RWPE1 (cell line): ENCODE results near the gene ZMIZ1.
A peak's percentile ranks its signal among the peaks of the same experiment; 100 is the strongest.

Experiments
- CTCF ChIA-PET: fragments of 350-600 bp; sonication (Branson Sonifier 250); formaldehyde crosslinking; extraction: SDS; loops from one replicate; lab custom pipeline; 2021; lab: Yijun Ruan, JAX
- POLR2A ChIA-PET: fragments of 400-600 bp; formaldehyde crosslinking; extraction: SDS; loops from one replicate; lab custom pipeline; 2020; ENCODE audit warnings: antibody characterized with exemption; ENCODE audit not compliant: low non-redundant PET; lab: Yijun Ruan, JAX
- DNase-seq: peaks from one replicate; pipeline ENCODE4 v3.0.0; 2012; ENCODE audit warnings: low spot score
- H3K27ac ChIP-seq: fragments of 450-650 bp; 2 replicates; pipeline ENCODE4 v1.5.1; 2017
- TF ChIP-seq, protein P1 (sequence below): fragments of 450-650 bp; conservative IDR thresholded peaks from 2 replicates; pipeline ENCODE4 v1.5.1; 2017; ENCODE audit warnings: low read depth, mild to moderate bottlenecking

The ZMIZ1 gene

DNA sequence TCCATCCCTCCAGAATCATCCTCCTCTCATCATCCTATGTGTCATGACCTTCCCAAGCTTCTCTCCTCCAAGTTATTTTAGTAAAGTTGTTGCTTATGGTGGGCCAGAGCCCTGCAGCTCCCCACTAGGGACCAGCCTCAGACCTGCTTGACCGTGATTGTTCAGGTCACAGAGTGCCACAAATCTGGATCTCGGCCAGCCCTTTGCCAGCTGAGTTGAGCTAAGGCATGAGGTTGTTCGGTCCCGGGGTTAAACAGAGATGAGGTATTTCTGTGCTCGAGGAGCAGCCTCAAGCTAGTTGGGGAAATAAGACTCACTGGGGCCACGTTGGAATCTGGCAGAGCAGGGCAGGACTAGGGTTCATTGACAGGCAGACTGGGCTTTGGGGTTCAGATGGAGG, 212.2 kb downstream of the ZMIZ1 start:
- POLR2A ChIA-PET: no interaction called here
- H3K27ac ChIP-seq: peak overlapping the region; percentile 20; the same call in 1 of the 2 replicates

DNA sequence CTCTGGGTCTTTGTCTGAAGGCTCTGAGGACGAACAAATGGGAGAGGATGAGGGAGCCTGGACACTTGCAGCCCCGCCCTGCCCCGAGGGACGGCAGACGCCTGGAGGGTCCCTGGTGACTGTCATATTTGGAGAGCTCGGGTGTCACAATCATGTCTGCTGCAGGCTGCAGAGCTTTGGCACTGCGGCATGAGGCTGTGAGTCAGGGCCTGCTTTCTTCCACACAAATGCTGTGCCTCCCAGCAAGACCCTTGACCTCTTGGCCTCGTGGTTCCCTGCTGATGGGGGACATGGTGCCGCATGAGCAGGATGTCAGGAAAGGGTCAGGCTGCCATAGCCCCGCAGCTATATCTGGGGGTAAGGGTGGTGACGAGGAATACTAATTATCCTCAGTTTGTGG, 213.6 kb downstream of the ZMIZ1 start:
- H3K27ac ChIP-seq: peak overlapping the region; percentile 12; the same call in 1 of the 2 replicates
- no peak for DNase-seq
- ChIA-PET POLR2A (no interaction called here), CTCF (no interaction called here)
- TF ChIP-seq, protein P1, sequence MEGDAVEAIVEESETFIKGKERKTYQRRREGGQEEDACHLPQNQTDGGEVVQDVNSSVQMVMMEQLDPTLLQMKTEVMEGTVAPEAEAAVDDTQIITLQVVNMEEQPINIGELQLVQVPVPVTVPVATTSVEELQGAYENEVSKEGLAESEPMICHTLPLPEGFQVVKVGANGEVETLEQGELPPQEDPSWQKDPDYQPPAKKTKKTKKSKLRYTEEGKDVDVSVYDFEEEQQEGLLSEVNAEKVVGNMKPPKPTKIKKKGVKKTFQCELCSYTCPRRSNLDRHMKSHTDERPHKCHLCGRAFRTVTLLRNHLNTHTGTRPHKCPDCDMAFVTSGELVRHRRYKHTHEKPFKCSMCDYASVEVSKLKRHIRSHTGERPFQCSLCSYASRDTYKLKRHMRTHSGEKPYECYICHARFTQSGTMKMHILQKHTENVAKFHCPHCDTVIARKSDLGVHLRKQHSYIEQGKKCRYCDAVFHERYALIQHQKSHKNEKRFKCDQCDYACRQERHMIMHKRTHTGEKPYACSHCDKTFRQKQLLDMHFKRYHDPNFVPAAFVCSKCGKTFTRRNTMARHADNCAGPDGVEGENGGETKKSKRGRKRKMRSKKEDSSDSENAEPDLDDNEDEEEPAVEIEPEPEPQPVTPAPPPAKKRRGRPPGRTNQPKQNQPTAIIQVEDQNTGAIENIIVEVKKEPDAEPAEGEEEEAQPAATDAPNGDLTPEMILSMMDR: no peak

More for the DNA sequence above, 212.2 kb downstream of the ZMIZ1 start:
- no peak for DNase-seq
- CTCF ChIA-PET: interaction anchor here (0.9 to 1.0 kb wide), 2 partner anchors 12 to 66 kb away, joined by 3 read pairs; no protein-coding TSS in a partner anchor
- TF ChIP-seq, protein P1: no peak

DNA sequence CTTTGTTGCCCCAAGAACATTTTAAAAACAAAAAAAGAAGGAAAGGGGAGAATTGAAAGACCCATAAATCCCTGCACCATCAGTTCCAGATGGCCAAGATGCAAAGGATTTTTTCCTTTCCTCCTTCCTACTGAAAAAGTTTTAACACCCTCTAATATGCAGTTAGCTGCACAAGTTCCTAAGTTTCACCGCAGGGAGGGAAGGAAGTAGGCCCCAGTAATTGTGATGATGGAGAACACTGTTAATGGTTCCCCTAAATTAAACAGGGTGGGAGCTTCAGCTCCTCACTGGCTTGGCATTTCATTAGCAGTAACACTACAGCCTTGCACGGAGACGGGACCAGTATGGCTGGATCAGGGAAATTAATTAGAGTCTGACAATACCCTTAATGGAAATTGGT, 214.8 kb downstream of the ZMIZ1 start:
- H3K27ac ChIP-seq: no peak overlapping the region
- TF ChIP-seq, protein P1: no peak
- POLR2A ChIA-PET: no interaction called here
- DNase-seq: no peak
- CTCF ChIA-PET: no interaction called here

DNA sequence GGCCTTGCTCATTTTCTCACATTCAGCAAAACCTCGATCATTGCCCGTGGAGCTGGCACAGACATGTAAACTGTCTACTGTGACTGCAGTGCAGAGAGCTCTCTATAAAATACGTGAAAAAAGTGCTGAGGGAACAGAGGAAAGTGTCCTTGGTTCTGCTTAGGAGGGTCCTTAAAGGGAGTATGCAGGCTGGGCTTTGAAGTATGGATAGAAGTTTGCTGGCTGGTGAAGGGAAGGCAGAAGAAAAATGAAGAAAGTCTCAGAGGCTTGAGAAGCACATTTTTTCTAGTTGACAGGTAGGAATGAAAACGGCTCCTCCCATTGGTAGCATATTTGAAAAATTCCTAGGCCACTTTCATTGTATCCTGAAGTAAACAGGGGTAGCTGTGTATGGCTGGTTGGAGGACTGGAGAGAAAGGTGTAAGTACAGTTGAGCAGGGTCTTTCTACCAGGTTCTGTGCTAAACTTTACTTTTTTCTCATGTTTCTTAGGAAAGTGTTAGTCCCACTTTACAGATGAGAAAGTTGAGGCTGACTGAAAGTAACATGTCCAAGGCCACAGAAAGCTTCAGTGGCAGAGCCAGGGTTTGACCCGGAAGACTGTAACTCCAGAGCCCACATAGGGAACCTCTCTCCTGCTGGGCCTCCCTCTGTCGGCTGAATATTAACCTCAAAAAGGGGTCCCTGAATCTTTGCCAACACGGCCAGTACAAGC, 215.5 kb downstream of the ZMIZ1 start:
- no peak for DNase-seq
- TF ChIP-seq, protein P1: no peak
- H3K27ac ChIP-seq: peak overlapping the region; percentile 67; the same call in 1 of the 2 replicates
- CTCF ChIA-PET: interaction anchor here (0.7 kb wide), 1 partner anchor 737 kb away, joined by 4 read pairs; no protein-coding TSS in a partner anchor
- POLR2A ChIA-PET: no interaction called here

DNA sequence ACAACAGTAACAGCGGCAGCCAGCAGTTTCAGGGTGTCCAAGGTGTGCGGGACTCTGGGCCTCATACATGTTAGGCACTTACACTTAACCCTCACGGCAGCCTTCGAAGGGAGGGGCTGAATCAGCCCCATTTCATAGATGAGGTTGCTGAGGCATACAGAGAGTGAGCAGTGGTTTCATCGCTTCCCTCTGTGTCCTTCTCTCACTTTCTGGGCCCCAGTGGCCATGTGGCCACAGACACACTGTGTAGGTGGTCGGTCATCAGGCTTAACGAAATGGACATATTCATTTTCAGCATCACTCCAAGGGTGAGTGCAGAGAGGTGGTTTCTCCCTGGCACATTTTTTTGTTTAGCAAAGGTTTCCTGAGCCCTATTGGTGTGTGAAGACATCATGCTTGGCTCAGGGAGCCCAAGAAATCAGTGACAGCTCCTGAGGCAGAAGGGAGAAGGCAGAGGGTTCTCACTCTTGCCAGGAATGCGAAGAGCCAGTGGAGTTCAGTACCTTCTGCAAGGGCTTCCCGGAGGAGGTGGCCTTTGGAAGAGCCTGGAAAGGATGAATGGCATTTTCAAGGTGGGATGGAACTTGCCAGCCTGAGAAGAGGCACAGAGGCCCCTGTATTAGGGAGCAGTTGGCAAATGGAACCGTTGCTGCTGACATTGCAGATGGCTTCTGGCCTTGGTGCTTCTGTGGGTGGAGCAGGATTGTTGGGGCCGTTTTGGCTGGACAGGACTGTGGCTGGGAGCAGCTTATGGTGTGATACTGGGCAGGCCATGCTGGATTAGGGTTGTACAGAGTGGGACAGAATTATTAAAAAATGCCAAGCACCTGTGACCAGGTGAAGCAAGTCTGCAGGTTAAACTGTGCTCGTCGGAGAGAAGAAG, 216.8 kb downstream of the ZMIZ1 start:
- ChIA-PET POLR2A (no interaction called here), CTCF (interaction anchor here (0.6 kb wide), 1 partner anchor 241 kb away, joined by 4 read pairs; no protein-coding TSS in a partner anchor)
- DNase-seq: no peak

More for the DNA sequence above, 216.8 kb downstream of the ZMIZ1 start:
- TF ChIP-seq, protein P1: no peak
- peak overlapping the region; percentile 67 for H3K27ac ChIP-seq
